Stimulated activated CD4-positive, alpha-beta T cell treated with anti-CD3 and anti-CD28 coated beads, Interleukin-12 subunit alpha, Interleukin-12 subunit beta, amount 100 ng/mL, for 48 hours (primary cell): ENCODE results near the gene ZNF609.

Source experiments
- DNase-seq, 3 donors: peaks; one replicate each; pipeline ENCODE4 v3.0.0-alpha.2; 2020; ENCODE audit warnings: low read depth in 2 of 3, low spot score in 1 of 3

Gene ZNF609

DNA sequence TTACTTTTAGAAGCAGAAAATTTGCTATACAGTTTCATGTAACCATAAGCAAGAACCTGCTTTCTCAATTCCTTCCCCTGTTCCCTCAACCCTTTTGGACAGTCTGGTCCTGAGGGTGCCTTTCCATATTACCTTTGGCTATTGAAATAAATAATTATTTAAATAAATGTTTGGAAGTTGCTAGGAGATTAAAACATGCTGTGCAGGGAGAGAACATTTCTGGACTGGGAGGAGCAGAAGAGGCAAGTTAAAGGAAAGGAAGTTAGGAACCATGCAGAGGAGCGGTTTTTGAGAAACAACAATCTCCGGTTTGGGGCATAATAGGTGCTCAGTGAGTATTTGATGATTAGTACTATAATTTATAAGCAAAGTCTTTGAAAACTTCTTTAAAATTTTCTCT is 41.8 kb downstream of the ZNF609 start:
- DNase-seq, result no peak

- DNase-seq, result no peak
Observed at GRCh38 chr15:64502551-64502950, 42.2 kb downstream of the ZNF609 start.

DNA sequence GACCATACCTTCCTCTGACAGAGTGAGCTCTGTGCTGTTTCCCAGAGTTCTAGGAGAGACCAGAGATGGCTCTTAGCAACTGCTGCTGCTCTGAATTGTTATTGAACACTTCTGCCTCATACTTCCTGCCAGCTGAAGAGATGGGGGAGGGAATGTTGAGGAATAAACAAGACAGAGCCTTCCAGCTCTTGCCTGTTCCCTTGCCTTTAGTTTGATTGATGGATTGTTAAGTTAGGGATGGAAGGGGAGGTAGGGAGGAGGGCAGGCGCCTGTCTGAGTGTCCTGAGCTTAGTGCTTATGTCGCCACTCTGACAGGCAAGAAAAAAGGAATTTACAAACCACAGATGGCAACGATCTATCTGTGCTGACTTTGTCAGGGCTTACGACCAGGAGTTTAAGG is 42.8 kb downstream of the ZNF609 start:
- DNase-seq, result no peak

GRCh38 chr15:64503640-64504039 is 43.3 kb downstream of the ZNF609 start:
- DNase-seq, result no peak

GRCh38 chr15:64507293-64507802 is 47.0 kb downstream of the ZNF609 start:
- peak; percentile 23 to 31 (median 24) for DNase-seq

DNA sequence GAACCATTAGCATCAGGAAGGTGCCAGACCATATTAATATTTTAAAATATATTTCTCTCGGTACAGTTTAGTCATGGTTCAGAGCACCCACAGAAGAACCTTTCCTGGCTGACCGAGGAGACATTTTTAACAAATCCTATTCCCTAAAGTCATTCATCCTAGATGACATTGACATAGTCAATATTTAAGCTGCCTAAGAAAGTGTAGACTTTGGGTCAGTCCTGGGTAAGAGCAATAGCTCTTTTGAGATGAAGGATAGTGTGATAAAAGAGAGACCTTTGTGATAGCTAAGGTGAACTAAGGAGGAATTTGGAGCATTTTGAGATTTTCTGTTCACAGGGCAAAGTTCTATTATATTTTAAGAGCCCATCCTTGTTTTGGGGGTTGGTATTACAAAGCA is 47.5 kb downstream of the ZNF609 start:
- DNase-seq, result no peak

- no peak for DNase-seq
Observed at GRCh38 chr15:64513823-64514222, 53.4 kb downstream of the ZNF609 start.

GRCh38 chr15:64515196-64515595 is 54.8 kb downstream of the ZNF609 start:
- DNase-seq, result no peak

- no peak for DNase-seq
Observed at GRCh38 chr15:64515825-64516224, 55.4 kb downstream of the ZNF609 start.

GRCh38 chr15:64519897-64520296 is 59.5 kb downstream of the ZNF609 start:
- no peak for DNase-seq

DNA sequence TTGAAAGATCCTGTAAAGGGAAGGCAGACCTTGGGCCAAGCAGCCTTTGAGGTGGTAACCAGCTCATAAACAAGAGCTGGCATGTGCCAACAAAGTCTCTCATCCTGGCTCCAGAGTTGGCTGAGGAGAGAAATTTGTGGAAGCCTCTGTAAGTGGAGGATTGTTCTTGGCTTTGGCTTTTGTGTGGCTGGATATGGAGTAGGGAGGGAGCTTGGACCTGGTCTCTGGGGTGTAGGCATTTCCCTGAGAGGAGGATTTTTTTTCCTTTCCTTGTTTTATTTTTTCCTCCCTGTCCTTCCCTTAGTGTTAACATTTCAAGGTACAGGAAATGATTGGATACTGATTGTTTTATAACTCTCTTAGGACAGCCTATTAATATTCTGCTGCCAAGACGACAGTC is 60.8 kb downstream of the ZNF609 start:
- DNase-seq, result no peak

DNA sequence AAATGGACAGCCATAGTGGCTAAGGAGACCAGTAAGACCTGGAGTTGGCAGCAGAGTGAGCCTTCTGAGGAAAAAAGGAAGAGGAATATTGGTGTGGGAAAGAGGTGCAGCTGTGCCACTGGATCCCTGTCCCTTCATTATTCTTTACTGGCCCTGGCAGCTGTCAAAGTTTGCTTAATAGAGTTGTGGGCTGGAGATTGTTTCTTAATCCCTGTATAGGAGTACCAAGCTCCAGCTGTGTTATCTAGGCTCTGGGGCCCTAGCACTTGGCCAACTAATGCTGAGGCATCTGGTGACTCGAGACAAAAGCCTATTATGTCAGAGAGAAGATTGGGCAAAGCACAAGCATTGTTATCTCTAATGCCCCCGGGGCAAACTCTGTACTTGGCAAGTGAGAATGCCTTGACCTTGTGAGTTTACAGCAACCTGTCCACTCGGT is 61.4 kb downstream of the ZNF609 start:
- no peak for DNase-seq

DNA sequence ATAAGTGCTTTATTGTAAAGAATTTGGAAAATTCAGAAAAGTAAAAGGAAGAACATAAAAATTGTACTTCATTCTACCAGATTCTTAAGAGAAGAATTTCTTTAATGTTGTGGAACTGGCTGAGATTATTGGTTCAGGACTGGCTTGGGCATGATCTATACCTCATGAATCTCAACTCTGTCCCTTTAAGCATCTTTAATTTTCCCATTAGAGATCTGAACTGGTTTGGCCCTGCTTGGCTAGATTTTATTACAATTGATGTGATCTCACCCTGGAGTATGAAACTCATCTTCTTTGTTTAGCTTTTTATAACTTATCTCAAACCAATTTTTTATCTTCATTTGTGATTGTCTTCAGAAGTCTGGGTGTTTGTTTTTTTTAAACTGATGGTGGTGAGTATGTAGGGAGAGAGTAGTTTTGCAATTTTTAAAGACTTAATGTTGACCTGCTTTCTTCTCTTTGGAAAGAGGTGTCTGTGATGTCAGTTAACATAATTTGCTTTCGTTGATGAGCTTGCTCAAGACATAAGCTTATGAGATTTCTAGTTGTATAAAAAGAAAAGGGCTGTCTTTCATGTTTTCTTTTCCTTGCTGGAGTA is 61.9 kb downstream of the ZNF609 start:
- DNase-seq, result no peak

GRCh38 chr15:64523240-64523639 is 62.9 kb downstream of the ZNF609 start:
- no peak for DNase-seq

GRCh38 chr15:64524778-64525177 is 64.4 kb downstream of the ZNF609 start:
- no peak for DNase-seq

DNA sequence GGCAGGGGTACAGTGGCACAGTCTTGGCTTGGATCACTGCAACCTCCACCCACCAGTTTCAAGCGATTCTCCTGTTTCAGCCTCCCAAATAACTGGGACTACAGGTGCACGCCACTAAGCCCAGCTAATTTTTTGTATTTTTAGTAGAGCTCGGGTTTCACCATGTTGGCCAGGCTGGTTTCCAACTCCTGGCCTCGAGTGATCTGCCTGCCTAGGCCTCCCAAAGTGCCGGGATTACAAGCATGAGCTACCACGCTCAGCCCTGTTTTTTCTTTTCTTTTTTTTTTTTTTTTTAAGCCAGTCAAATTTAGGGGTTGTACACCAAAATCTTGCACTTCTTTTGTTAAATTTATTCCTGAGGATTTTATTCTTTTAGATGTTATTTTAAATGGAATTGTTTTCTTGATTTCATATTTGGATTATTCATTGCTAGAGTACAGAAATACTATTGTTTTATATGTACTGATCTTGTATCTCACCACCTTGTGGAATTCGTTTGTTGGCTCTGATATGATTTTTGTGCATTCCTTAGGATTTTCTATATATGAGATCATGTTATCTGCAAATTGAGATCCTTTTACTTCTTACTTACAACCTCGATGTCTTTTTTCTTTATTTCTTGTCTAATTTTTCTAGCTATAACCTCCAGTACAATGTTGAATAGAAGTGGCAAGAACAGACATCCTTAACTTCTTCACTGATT is 65.6 kb downstream of the ZNF609 start:
- no peak for DNase-seq

GRCh38 chr15:64527263-64527984 is 67.0 kb downstream of the ZNF609 start:
- no peak for DNase-seq

DNA sequence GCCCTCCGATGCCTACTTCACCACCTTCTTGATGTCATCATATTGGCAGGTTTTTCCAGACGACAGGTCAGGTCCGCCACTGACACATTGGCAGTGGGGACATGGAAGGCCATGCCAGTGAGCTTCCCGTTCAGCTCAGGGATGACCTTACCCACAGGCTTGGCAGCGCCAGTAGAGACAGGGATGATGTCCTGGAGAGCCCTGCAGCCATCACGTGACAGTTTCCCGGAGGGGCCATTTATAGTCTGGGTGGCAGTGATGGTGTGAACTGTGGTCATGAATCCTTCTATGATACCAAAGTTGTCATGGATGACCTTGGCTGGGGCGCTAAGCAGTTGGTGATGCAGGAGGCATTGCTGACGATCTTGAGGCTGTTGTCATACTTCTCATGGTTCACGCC is 68.5 kb downstream of the ZNF609 start:
- DNase-seq, result no peak

DNA sequence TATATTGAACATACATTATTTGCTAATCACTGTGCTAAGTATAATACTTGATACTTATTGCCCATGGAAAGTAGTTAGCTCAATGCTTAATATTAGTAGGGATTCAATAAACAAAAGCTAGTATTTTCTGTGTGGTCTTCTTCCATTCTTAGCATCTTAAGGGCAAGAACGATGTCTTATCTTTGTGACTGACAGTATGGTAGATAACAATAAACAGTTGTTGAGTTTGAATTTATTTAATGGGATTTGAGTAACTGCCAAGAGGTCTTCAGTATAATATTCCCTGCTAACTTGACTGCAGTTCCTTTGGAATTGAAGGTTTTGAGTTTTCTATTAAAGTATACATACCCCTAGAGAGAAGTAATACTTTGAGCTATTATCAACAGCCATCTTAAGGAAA is 70.1 kb downstream of the ZNF609 start:
- no peak for DNase-seq

DNA sequence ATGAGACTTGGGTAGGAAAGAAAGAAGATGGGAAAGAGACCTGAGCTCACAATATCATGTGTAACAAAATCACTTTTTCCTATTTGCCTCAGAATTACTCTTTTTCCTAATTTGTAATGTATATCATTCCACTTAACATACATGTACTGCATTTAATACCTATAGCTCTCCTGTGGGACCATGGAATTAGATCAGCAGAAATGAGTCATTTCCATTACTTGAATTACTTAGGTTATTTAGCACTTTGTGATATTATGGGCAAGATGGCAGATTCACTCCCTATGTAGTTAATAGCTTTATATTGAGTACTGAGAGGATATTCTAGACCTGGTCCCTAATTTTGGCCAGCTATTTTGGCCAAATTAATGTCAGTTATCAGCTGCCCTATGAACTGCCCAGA is 70.5 kb downstream of the ZNF609 start:
- DNase-seq, result no peak

DNA sequence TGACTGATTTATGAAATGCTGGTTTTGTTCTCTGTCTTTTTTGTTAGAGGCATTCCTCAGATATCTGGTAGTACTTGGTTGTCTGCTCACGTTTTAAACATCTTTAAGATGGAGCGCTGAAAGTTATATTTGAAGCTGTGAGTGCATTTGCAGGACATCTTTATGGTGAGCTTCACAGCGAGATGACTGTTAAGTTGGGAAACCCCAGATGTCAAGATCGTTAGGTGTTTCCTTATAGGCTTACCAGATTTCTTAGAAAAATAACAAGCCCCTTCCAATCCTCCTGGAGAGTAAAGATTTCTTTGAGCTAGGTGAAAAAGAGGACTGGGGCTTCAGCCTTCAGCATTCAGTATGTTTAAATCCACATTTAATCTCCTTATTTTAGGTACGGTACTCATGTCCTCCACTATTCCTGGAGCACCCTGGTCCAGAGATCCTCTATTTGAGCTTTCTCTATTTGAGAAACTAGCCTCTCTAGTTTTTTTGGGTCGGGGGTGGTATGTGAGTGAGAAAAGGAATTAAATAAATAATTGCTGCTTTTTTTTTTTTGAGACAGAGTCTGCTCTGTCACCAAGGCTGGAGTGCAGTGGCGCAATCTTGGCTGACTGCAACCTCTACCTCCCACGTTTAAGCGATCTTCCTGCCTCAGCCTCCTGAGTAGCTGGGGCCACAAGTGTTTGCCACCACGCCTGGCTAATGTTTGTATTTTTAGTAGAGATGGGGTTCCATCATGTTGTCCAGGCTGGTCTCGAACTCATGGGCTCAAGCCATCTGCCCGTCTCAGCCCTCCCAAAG is 72.3 kb downstream of the ZNF609 start:
- peak in 2 of 3 donors; percentile 9 to 21 for DNase-seq
